Subcutaneous adipose tissue (tissue), 4 donors: Measurements from ENCODE around the gene KLC1. TPM values are rescaled to one million over a fixed set of nuclear protein-coding genes. Genes with fewer than 3 reads are reported as not detected.

Experiments used
- total RNA-seq, 4 donors: library from RNA; depleted of rRNA; stranded (reverse); fragments of >200 nt; gene quantifications; one replicate each; pipeline ENCODE4 v1.1.0, GENCODE V29; 2016
- TF ChIP-seq, protein P1 (sequence below): fragments of 450-650 bp; IDR thresholded peaks from one replicate; pipeline ENCODE4 v1.5.1; 2016; ENCODE audit warnings: low read depth, mild to moderate bottlenecking, control low read depth, antibody characterized with exemption, moderate library complexity

The KLC1 gene
- total RNA-seq, 4 donors from 2014 or later, result 186 to 347 (median 291) TPM

DNA sequence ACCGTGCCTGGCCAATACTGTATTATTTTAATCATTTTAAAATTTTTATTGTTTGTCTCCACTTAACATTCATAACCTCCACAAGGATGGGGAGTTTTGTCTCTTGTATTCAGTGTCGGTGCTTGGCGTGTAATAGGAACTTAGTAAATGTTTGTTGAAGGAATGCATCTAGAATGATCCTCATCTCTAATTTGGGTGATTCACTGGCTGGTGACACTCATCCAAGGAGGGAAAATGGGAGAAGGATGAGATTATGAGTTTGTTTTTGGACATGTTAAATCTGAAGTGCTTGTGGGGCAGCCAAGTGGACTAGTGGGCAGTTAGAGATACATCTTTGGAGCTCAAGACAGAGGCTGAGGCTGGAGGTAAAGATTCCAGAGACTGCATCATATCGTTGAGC is 5.1 kb downstream of the KLC1 start:
- TF ChIP-seq, protein P1, sequence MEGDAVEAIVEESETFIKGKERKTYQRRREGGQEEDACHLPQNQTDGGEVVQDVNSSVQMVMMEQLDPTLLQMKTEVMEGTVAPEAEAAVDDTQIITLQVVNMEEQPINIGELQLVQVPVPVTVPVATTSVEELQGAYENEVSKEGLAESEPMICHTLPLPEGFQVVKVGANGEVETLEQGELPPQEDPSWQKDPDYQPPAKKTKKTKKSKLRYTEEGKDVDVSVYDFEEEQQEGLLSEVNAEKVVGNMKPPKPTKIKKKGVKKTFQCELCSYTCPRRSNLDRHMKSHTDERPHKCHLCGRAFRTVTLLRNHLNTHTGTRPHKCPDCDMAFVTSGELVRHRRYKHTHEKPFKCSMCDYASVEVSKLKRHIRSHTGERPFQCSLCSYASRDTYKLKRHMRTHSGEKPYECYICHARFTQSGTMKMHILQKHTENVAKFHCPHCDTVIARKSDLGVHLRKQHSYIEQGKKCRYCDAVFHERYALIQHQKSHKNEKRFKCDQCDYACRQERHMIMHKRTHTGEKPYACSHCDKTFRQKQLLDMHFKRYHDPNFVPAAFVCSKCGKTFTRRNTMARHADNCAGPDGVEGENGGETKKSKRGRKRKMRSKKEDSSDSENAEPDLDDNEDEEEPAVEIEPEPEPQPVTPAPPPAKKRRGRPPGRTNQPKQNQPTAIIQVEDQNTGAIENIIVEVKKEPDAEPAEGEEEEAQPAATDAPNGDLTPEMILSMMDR, result no peak

DNA sequence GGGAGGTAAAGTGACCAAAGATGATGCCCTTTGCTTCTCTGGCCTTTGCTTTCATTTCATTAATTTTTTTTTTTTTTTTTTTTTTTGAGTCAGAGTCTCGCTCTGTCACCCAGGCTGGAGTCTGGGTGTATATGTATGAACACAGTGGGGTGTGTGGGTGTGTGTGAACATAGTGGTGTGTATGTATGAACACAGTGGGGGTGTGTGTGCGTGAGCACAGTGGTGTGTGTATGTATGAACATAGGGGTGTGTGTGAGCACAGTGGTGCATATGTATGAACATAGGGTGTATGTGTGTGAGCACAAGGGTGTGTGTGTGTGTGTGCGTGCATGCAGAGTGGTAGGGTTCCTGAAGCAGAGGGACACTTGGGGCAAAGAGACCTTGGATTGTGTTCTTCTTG is 9.6 kb downstream of the KLC1 start:
- TF ChIP-seq, protein P1, result no peak

DNA sequence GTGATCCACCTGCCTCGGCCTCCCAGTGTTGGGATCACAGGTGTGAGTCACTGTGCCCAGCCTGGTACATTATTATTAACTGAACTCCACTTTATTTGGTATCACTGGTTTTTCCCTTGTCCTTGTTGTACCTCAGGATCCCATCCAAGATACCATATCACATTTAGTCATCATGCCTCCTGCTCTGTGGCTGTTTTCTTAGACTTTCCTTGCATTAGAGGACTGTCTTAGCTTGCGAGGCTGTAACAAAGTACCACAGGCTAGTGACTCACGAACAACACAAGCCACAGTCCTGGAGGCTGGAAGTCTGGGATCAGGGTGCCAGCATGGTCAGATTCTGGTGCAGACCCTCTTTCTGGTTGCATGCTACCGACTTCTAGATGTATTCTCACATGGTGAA is 12.2 kb downstream of the KLC1 start:
- TF ChIP-seq, protein P1, result no peak

DNA sequence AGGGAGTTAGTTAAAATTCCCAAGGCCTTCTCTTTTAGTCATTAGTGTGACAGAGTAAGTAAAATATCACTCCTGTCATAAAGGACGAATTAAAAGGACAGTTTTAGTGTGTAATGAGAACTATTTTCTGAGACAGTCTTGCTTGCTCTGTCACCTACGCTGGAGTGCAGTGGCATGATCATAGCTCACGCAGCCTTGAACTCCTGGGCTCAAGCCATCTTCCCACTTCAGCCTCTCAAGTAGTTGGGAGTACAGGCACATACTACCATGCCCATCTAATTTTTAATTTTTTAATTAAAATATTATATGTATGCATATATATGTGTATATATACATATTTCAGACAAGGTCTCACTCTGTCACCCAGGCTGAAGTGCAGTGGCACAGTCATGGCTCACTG is 17.2 kb downstream of the KLC1 start:
- TF ChIP-seq, protein P1, result no peak

DNA sequence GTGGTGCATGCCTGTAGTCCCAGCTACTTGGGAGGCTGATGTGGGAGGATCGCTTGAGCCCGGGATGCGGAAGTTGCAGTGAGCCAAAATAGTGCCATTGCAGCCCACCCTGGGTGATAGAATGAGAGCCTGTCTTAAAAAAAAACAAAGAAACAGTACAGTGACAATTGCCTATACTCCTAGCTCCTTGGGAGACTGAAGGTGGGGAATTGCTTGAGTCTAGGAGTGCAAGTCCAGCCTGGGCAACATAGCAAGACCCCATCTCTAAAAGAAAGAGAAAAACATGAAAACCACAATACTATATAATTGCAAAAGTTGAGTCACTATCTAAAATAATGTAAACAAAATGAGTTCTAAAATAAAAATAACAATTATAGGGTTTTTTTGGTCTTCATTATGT is 20.0 kb downstream of the KLC1 start:
- TF ChIP-seq, protein P1, result no peak

DNA sequence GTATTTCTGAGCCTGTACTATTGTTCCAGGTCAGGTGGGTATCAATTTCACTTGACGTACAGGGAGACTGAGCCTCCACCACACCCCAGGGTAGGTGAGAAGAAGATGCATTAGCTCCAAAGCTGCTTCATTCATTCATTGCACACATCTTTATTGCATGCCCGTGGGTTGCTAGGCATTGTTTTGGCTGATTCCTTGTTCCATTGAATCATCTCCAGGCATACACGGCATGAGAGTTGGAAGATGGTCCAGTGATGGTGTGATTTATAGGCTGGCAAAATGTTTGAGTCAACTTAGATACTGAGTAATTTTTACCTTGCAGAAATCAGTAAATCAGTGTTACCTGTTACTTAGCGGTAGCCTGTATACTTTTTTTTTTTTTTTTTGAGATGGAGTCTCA is 21.2 kb downstream of the KLC1 start:
- TF ChIP-seq, protein P1, result no peak

DNA sequence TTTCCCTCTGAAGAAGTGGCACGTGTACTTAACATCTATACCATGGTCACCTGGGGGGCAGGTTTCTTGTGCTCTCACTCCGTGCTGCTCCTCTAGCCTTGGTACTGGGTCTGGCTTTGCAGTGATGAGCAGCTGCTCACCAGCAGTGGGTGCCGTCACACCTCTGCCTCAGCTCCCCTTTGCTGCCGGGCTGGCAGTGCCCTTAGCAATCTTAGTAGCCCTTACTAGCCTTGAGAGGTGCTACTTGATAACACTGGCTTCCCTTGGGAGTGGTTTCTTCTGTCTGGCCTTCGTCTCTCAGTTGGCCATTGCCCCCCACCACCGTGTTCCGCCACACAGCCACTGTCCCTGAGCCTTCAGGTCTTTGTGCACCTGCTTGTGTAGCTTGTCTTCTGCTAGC is 22.6 kb downstream of the KLC1 start:
- TF ChIP-seq, protein P1, result no peak

DNA sequence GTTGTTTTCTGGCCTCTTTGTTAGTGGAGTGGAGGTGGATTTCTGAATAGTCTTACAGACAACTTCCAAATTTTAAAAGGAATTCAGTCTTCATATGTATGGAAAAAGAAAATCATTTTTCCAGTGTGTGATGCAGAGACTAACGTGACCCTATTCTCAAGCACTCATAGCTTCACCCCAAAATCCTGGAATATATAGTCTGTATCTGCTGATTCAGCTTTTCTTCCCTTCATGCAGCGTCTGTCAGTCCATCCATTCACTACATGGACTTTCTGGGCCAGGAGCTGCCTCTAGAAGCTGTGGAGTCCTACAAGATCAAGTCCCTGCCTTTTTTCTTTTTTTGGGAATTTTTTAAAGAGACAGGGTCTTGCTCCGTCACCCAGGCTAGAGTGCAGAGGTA is 23.8 kb downstream of the KLC1 start:
- TF ChIP-seq, protein P1, result no peak
